Stimulated activated effector memory CD8-positive, alpha-beta T cell treated with anti-CD3 and anti-CD28 coated beads, Interleukin-12 subunit alpha, Interleukin-12 subunit beta, amount 100 ng/mL, for 72 hours (primary cell): ENCODE measurements around the gene MPO.

Experiments used
- ATAC-seq: fragments of 150-1000 bp; cut with Tn5 transposase; 2 replicates; pipeline ENCODE4 v1.10.0; 2021
- DNase-seq, 2 donors: peaks; one replicate each; pipeline ENCODE4 v3.0.0; 2021 to 2022; ENCODE audit warnings: low spot score in 2 of 2
- H3K27ac Mint-ChIP-seq: one replicate; pipeline ENCODE4 v1.8.0; 2022; ENCODE audit warnings: mild to moderate bottlenecking, mixed read lengths
- H3K36me3 Mint-ChIP-seq: one replicate; pipeline ENCODE4 v1.8.0; 2022; ENCODE audit warnings: mild to moderate bottlenecking, mixed read lengths
- H3K4me1 Mint-ChIP-seq: one replicate; pipeline ENCODE4 v1.8.0; 2022; ENCODE audit warnings: mixed read lengths
- H3K4me3 Mint-ChIP-seq: one replicate; pipeline ENCODE4 v1.8.0; 2022; ENCODE audit warnings: mild to moderate bottlenecking, mixed read lengths
- H3K9me3 Mint-ChIP-seq: one replicate; pipeline ENCODE4 v1.8.0; 2022; ENCODE audit warnings: mixed read lengths

The MPO gene

GRCh38 chr17:58227733-58228132 is 53.0 kb downstream of the MPO start:
- no peaks in the 10 kb centered on the region for H3K36me3 Mint-ChIP-seq
- H3K4me3 Mint-ChIP-seq, result no peak overlapping the region
- no peak overlapping the region for H3K27ac Mint-ChIP-seq
- H3K9me3 Mint-ChIP-seq, result no peaks in the 10 kb centered on the region
- DNase-seq (no peak), ATAC-seq (no peak)
- peaks cover 11% of the 10 kb centered on the region for H3K4me1 Mint-ChIP-seq

GRCh38 chr17:58224315-58224714 is 56.4 kb downstream of the MPO start:
- no peaks in the 10 kb centered on the region for H3K9me3 Mint-ChIP-seq
- no peak overlapping the region for H3K4me3 Mint-ChIP-seq
- peaks cover 2% of the 10 kb centered on the region for H3K36me3 Mint-ChIP-seq
- DNase-seq (no peak), ATAC-seq (peak; percentile 65)
- no peak overlapping the region for H3K27ac Mint-ChIP-seq
- peaks cover 8% of the 10 kb centered on the region for H3K4me1 Mint-ChIP-seq
